ENCODE measurements around the gene FBXO9.

- no peak for TF ChIP-seq CTCF (IDR thresholded peaks at IDR 0.05)
- TF ChIP-seq POLR2A (IDR thresholded peaks at IDR 0.05): no peak
- TF ChIP-seq POLR2AphosphoS5 (IDR thresholded peaks at IDR 0.05): no peak
- no peak for TF ChIP-seq EP300 (IDR thresholded peaks at IDR 0.05; ENCODE audit: low read depth)
Observed at GRCh38 chr6:53143710-53144109, 78.5 kb downstream of the FBXO9 start.

All from transverse colon (tissue), 4 donors.